Chondrocyte (in vitro differentiated cells): Measurements from ENCODE around the gene CNTFR. TPM values are rescaled to one million over a fixed set of nuclear protein-coding genes. Genes with fewer than 3 reads are reported as not detected.
A peak's percentile ranks its signal among the peaks of the same experiment; 100 is the strongest.

Experiments
- DNase-seq: peaks from one replicate; pipeline ENCODE4 v3.0.0; 2021; ENCODE audit warnings: mixed read lengths, low spot score
- H3K27ac Mint-ChIP-seq: one replicate; pipeline ENCODE4 v1.8.0; 2021; ENCODE audit warnings: mild to moderate bottlenecking, moderate library complexity, mixed read lengths; ENCODE audit not compliant: unreplicated experiment
- H3K27me3 Mint-ChIP-seq: 2 replicates; pipeline ENCODE4 v1.8.0; 2021; ENCODE audit warnings: low read depth, mixed read lengths
- H3K36me3 Mint-ChIP-seq: 2 replicates; pipeline ENCODE4 v1.8.0; 2021; ENCODE audit warnings: low read depth, mixed read lengths
- H3K4me1 Mint-ChIP-seq: 2 replicates; pipeline ENCODE4 v1.8.0; 2021; ENCODE audit warnings: low read depth, mild to moderate bottlenecking, mixed read lengths
- H3K4me3 Mint-ChIP-seq: one replicate; pipeline ENCODE4 v1.8.0; 2021; ENCODE audit warnings: mild to moderate bottlenecking, moderate library complexity, mixed read lengths; ENCODE audit not compliant: unreplicated experiment
- H3K9me3 Mint-ChIP-seq: 2 replicates; pipeline ENCODE4 v1.8.0; 2021; ENCODE audit warnings: low read depth, mixed read lengths
- total RNA-seq: library from RNA; stranded (reverse); gene quantifications from 3 replicates; pipeline ENCODE4 v1.2.1, GENCODE V29; 2021
- TF ChIP-seq, protein P1 (sequence below): fragments of 200-600 bp; sonication (generic); IDR thresholded peaks from 2 replicates; pipeline ENCODE4 v1.5.0; 2021; ENCODE audit warnings: antibody characterized with exemption, mild to moderate bottlenecking, moderate library complexity

CNTFR gene
- total RNA-seq, 1 donor from 2014 or later = 0.12 TPM

DNA sequence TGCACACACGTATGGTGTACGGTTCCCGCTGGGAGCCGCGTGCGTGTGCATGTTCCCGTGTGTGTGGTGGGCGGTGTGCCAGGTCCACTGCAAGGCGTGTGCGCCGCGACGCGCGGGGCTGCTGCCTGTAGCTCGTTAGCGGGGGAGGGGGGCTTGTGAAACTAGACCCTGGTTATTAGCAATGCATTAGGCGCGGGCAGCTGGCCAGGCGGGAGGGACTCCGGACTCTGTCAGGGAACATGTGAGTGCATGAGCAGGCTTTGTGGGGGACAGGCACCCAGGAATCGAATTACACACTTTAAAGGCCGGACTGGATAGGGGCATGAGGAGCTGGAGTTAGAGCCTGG is 34.5 kb downstream of the CNTFR start:
- Mint-ChIP-seq H3K36me3 (no peaks in the 10 kb centered on the region), H3K9me3 (no peaks in the 10 kb centered on the region), H3K27ac (no peak overlapping the region), H3K27me3 (peaks cover 5% of the 10 kb centered on the region), H3K4me1 (peaks cover 22% of the 10 kb centered on the region), H3K4me3 (no peak overlapping the region)
- TF ChIP-seq, protein P1, sequence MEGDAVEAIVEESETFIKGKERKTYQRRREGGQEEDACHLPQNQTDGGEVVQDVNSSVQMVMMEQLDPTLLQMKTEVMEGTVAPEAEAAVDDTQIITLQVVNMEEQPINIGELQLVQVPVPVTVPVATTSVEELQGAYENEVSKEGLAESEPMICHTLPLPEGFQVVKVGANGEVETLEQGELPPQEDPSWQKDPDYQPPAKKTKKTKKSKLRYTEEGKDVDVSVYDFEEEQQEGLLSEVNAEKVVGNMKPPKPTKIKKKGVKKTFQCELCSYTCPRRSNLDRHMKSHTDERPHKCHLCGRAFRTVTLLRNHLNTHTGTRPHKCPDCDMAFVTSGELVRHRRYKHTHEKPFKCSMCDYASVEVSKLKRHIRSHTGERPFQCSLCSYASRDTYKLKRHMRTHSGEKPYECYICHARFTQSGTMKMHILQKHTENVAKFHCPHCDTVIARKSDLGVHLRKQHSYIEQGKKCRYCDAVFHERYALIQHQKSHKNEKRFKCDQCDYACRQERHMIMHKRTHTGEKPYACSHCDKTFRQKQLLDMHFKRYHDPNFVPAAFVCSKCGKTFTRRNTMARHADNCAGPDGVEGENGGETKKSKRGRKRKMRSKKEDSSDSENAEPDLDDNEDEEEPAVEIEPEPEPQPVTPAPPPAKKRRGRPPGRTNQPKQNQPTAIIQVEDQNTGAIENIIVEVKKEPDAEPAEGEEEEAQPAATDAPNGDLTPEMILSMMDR = no peak
- peak; percentile 80 for DNase-seq

DNA sequence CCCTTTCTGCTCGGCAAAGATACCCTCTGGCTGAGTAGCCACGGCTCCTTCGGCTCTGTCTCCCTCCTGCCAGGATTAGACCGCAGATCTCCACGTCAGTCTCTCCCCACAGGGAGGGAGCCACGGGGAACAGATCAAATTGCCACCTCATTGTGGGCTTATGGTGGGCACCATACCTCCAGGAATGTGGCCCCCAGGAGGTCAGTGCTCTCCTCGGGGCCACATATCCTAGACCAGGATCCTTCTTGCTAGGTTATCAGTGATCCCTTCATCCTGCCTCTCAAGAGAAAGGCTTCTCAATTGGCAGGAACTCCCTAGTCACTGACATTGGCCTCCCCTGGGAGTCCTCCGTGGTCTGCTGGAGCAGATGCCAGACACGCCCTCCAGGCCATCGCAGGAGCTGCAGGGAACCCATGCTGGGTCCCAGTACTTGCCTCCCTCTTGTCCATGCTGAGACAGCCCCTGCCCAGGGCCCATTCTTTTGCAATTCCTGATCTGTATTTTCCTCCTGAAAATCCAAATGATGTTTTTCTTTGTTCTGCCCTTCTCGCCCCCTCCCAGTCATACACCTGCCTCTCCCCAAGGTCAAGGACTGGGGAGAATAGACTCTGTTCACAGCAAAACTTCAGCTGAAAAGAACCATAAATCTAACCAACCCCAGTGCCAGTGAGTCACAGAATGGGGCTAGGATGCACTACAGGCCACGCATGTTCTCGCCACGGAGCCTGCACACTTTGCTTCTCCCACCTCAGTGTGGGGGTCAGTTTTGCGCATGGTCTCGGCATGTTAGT is 35.1 kb downstream of the CNTFR start:
- TF ChIP-seq, protein P1 = no peak
- Mint-ChIP-seq H3K4me3 (no peak overlapping the region), H3K9me3 (no peaks in the 10 kb centered on the region), H3K27ac (peak overlapping the region; percentile 0), H3K4me1 (peaks cover 18% of the 10 kb centered on the region), H3K27me3 (peaks cover 5% of the 10 kb centered on the region), H3K36me3 (no peaks in the 10 kb centered on the region)
- DNase-seq = peak; percentile 48

DNA sequence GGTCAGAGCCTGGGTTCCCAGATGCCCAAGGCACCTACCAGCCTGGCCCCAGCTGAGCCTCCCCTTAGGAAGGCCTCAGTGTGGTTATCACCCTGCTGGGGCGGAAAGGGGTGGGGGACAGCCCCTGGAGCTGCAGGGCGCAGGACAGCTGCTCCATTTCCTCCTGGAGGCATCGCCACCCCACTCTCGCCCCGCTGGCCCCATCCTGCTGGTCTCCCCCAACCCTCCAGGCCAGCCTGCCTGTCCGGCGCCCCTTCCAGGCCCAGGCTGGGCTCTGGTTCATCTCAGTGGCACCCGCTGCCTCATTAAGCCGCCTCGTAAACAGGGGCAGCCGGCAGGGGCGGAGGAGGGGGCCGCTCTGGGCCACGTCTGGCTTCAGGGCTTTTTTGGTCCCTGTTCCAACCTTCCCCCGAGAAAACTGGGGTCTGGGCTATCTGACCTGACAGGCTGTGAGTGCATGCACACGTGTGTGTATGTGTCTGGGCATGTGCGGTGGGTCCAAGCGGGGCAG is 36.0 kb downstream of the CNTFR start:
- DNase-seq = peak; percentile 77
- peaks cover 10% of the 10 kb centered on the region for H3K4me1 Mint-ChIP-seq
- H3K4me3 Mint-ChIP-seq = no peak overlapping the region
- H3K9me3 Mint-ChIP-seq = no peaks in the 10 kb centered on the region
- TF ChIP-seq, protein P1 = no peak
- H3K36me3 Mint-ChIP-seq = no peaks in the 10 kb centered on the region
- no peak overlapping the region for H3K27ac Mint-ChIP-seq
- peaks cover 5% of the 10 kb centered on the region for H3K27me3 Mint-ChIP-seq

DNA sequence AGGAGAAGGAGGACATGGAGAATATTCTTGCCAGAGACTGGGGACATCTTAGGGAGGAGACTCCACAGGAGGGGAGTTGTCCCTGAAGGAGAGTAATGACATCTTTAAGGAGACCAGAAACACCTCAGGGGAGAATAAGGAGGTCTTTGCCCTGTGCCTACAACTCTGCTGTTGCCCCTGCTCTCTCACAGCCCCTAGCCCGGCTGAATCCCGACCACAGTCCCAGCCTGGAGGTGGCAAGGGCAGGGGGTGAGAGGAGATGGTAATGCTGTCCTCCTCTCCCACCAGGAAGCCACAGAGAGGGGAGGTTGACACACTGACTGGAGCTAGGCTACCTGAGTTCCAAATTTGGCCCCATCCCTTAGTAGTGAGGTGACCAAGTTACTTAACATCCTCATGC is 36.5 kb downstream of the CNTFR start:
- Mint-ChIP-seq H3K4me1 (peaks cover 7% of the 10 kb centered on the region), H3K36me3 (no peaks in the 10 kb centered on the region)

DNA sequence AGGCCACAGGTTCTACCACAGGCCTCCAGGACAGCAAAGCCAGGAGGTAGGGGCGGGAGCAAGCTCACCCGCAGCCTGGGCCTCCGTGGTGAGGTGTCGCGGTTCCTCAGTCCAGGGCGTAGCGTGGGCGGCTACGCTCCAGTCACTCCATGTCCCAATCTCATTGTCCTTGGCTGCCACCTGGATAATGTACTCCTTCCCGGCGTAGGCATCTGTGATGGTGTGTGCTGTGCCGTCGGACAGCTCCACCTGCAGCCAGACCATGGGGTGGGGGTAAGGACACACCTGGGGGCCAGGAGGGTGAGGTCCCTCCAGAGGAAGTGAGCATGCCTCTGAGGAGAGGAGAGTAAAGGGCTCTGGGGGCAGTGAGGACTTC is 36.9 kb downstream of the CNTFR start:
- Mint-ChIP-seq H3K4me1 (peaks cover 7% of the 10 kb centered on the region), H3K27me3 (peaks cover 13% of the 10 kb centered on the region), H3K27ac (no peak overlapping the region), H3K36me3 (no peaks in the 10 kb centered on the region), H3K9me3 (no peaks in the 10 kb centered on the region), H3K4me3 (no peak overlapping the region)
- TF ChIP-seq, protein P1 = no peak
- DNase-seq = peak; percentile 78

More for the DNA sequence above, 36.5 kb downstream of the CNTFR start:
- Mint-ChIP-seq H3K4me3 (no peak overlapping the region), H3K9me3 (no peaks in the 10 kb centered on the region), H3K27ac (no peak overlapping the region), H3K27me3 (peaks cover 10% of the 10 kb centered on the region)
- DNase-seq = peak; percentile 55
- TF ChIP-seq, protein P1 = no peak
